Right lobe of liver (tissue), 6 donors: ENCODE results near the gene TGFBR3. TPM values are rescaled to one million over a fixed set of nuclear protein-coding genes. Genes with fewer than 3 reads are reported as not detected.

ENCODE experiments used
- ATAC-seq, 4 donors: fragments of 200-7000 bp; cut with Tn5 transposase; one replicate each; pipeline ENCODE4 v1.9.1; 2020; ENCODE audit warnings: mild to moderate bottlenecking in 4 of 4, moderate library complexity in 4 of 4
- DNase-seq, 3 donors: peaks; one replicate each; pipeline ENCODE4 v3.0.0-alpha.2; 2020
- H3K27ac ChIP-seq, 3 donors: fragments of 200-600 bp; one replicate each; pipeline ENCODE4 v1.8.0; 2022
- H3K27me3 ChIP-seq, 2 donors: fragments of 200-600 bp; one replicate each; pipeline ENCODE4 v1.8.0; 2022
- H3K36me3 ChIP-seq, 4 donors: fragments of 200-600 bp; sonication (generic) in 1 of 4; one replicate each; pipeline versions ENCODE4 v1.5.1 to v1.8.0; 2017 to 2022; ENCODE audit warnings: control low read depth in 1 of 4
- H3K4me1 ChIP-seq, 4 donors: fragments of 200-600 bp; sonication (generic) in 1 of 4; one replicate each; pipeline versions ENCODE4 v1.5.1 to v1.8.0; 2017 to 2022; ENCODE audit warnings: control low read depth in 1 of 4
- H3K4me3 ChIP-seq, 3 donors: fragments of 200-600 bp; one replicate each; pipeline ENCODE4 v1.8.0; 2022
- H3K9me3 ChIP-seq, 4 donors: fragments of 200-600 bp; sonication (generic) in 1 of 4; one replicate each; pipeline versions ENCODE4 v1.5.1 to v1.8.0; 2017 to 2022; ENCODE audit warnings: control low read depth in 1 of 4
- POLR2A ChIP-seq: fragments of 450-650 bp; IDR thresholded peaks from one replicate; pipeline ENCODE4 v1.6.1; 2017; ENCODE audit warnings: antibody characterized with exemption, mild to moderate bottlenecking
- WGBS: methylation state at CpG from one replicate; pipeline ENCODE4 v1.1.6; 2018; ENCODE audit warnings: low coverage, low lambda C conversion rate; ENCODE audit not compliant: insufficient coverage; ENCODE audit errors: missing lambda C conversion rate; 5-methylcytosine and 5-hydroxymethylcytosine counted together
- intact Hi-C, 2 donors: fragments of 100-400 bp; cut with DNase I; formaldehyde crosslinking; loops; one replicate each; pipeline versions ENCODE4 v1.11.2 to v1.14.1; 2022
- total RNA-seq, 6 experiments: library from RNA; depleted of rRNA in 2 of 6; stranded (reverse); fragments of >200 nt in 2 of 6; fragmentation: NEBNext Ultra II Directional in 3 of 6; extraction: Animal tissue kit (Norgen Biotek cat#: 25700) in 3 of 6; gene quantifications; one replicate each; pipeline versions ENCODE4 v1.1.0 to v1.2.4, GENCODE V29; 2016 to 2023
- TF ChIP-seq, protein P1 (sequence below), 4 donors: fragments of 200-600 bp in 3 of 4; fragments of 450-650 bp in 1 of 4; IDR thresholded peaks; one replicate each; pipeline versions ENCODE4 v1.5.1 to v1.8.0; 2016 to 2022; ENCODE audit warnings: antibody characterized with exemption in 4 of 4, mild to moderate bottlenecking in 2 of 4
- donor health status: DM: no; HTN: yes; CAD: no.
- donor health status: DM: no; HTN: no; CAD: no.
- donor health status: DM: no; HTN: no; CAD: no.
- donor health status: DM: no; HTN: yes; CAD: no.
- donor health status: DM: no; HTN: yes; CAD: no.

TGFBR3 gene
- total RNA-seq, 6 experiments from 2014 or later, result 9.0 to 32.3 (median 18.1) TPM

DNA sequence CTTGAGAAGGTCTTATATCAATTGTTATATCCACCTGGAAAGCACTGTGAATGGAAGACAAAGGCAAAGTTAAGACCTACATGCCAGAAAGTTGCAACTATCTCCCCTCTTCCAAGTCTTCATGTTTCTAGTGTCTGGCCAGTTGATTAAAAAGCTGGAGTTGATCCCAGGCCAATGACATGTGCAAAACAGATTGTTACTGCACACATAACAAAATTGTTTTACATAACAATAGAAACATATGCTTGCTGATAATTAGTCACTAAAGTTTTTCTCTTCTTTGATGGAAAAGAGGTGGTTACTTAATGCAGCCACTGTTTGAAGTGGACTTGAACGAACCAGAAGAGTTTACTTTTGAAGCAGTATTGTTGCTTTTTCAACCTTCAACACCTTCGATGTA lies 158.2 kb downstream of the TGFBR3 start:
- Histone ChIP-seq H3K4me1 (peaks cover 0 to 34% (median 8%) of the 10 kb centered on the region in 4 donors), H3K36me3 (peaks cover 0 to 7% (median 2%) of the 10 kb centered on the region in 4 donors), H3K4me3 (no peak overlapping the region), H3K27me3 (no peaks in the 10 kb centered on the region), H3K9me3 (no peaks in the 10 kb centered on the region), H3K27ac (no peak overlapping the region)
- WGBS, result 92% methylated on average over 2 of the region's 2 CpGs
- ATAC-seq (no peak), DNase-seq (no peak)
- TF ChIP-seq, protein P1, sequence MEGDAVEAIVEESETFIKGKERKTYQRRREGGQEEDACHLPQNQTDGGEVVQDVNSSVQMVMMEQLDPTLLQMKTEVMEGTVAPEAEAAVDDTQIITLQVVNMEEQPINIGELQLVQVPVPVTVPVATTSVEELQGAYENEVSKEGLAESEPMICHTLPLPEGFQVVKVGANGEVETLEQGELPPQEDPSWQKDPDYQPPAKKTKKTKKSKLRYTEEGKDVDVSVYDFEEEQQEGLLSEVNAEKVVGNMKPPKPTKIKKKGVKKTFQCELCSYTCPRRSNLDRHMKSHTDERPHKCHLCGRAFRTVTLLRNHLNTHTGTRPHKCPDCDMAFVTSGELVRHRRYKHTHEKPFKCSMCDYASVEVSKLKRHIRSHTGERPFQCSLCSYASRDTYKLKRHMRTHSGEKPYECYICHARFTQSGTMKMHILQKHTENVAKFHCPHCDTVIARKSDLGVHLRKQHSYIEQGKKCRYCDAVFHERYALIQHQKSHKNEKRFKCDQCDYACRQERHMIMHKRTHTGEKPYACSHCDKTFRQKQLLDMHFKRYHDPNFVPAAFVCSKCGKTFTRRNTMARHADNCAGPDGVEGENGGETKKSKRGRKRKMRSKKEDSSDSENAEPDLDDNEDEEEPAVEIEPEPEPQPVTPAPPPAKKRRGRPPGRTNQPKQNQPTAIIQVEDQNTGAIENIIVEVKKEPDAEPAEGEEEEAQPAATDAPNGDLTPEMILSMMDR (IDR thresholded peaks at IDR 0.05), result no peak
- TF ChIP-seq POLR2A, result no peak
- intact Hi-C loops, result no loop called here

DNA sequence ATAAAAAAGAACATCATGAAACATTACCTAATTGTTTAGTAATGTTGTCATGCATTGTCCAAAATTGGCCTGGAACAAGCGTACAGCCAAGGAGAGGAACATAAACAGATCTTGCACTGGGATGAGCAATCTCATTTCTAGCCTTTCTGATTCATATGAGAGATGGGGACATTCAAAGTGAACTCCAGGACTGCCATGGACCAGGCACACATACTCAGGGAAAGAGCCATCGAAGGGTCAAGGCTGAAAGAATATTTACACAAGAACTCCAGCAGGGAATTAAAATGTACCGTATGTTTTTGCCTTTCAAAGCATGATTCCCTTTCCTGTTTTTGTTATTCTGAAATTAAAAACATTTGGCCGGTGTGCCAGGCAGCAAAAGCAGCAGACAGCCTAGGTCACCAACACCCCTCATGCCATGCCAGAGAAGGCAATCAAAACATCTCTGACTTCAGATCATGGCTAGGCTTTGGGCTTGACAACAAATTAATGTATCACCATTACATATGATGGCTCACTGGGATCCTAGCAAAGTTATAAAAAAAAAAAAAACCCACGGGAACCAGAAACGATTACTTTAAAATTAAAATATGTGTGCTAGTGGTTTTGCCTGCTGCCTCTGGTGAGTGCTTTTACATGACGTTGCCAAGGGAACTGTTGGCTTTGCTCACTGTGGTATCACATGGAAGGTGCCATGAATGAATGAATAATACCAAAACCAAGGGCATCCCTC lies 159.8 kb downstream of the TGFBR3 start:
- peaks cover 0 to 23% (median 3%) of the 10 kb centered on the region in 4 donors for H3K4me1 ChIP-seq
- WGBS, result 40% methylated on average over 7 of the region's 7 CpGs
- intact Hi-C loops, result no loop called here
- peak overlapping the region; percentile 31 to 44 (median 32) for H3K27ac ChIP-seq
- H3K9me3 ChIP-seq, result no peaks in the 10 kb centered on the region
- peak; percentile 58 to 85 (median 70) for ATAC-seq
- DNase-seq, result no peak
- peaks cover 0 to 12% (median 2%) of the 10 kb centered on the region in 4 donors for H3K36me3 ChIP-seq
- TF ChIP-seq, protein P1 (IDR thresholded peaks at IDR 0.05), result no peak
- TF ChIP-seq POLR2A, result no peak
- no peak overlapping the region for H3K4me3 ChIP-seq
- H3K27me3 ChIP-seq, result no peaks in the 10 kb centered on the region

DNA sequence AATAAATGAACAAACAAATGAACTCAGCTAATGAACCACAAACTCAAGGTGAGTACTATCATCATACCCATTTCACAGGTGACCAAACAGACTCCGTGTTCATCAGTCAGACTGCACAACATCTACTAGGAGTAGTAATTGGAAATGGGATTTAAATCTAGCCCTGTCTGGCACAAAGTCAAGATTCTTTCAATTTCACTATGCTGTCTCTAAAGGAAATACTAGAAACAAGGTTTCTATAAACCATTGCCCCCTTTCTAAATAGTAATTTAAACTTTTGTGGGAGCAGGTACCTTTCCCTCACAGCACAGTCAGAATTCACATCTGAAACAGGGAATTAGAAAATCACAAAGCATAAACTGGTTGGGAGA lies 160.3 kb downstream of the TGFBR3 start:
- no peaks in the 10 kb centered on the region for H3K27me3 ChIP-seq
- TF ChIP-seq, protein P1 (IDR thresholded peaks at IDR 0.05), result no peak
- no peak for TF ChIP-seq POLR2A
- peak overlapping the region; percentile 6 to 38 (median 31) for H3K27ac ChIP-seq
- WGBS, result 17% methylated on average over 1 of the region's 1 CpG
- no peak for DNase-seq
- H3K4me3 ChIP-seq, result no peak overlapping the region
- H3K36me3 ChIP-seq, result peaks cover 0 to 12% (median 2%) of the 10 kb centered on the region in 4 donors
- intact Hi-C loops, result no loop called here
- H3K4me1 ChIP-seq, result peaks cover 0 to 19% (median 2%) of the 10 kb centered on the region in 4 donors
- no peak for ATAC-seq
- no peaks in the 10 kb centered on the region for H3K9me3 ChIP-seq

DNA sequence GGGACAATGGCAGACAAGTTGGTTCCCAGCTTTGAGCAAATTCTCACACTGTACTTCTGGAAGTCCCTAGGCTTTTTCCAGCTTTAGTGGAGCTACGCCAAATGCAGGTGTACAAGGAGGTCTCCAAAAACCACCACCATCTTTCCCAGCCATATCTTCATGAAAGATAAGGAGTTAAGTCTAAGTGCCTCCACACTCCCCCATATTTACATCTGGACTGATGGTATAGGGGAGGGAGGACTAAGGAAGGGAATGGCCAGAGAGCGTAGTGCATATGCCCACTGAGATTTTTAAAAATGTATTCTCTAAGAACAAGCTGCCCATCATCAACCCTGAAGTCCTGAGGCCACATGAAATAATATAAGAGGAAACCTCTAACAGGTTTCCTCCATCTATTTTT lies 161.3 kb downstream of the TGFBR3 start:
- Histone ChIP-seq H3K36me3 (peaks cover 0 to 12% (median 2%) of the 10 kb centered on the region in 4 donors), H3K27me3 (no peaks in the 10 kb centered on the region), H3K27ac (no peak overlapping the region), H3K4me3 (no peak overlapping the region), H3K4me1 (peaks cover 0 to 15% (median 0%) of the 10 kb centered on the region in 4 donors), H3K9me3 (no peaks in the 10 kb centered on the region)
- intact Hi-C loops, result no loop called here
- DNase-seq (no peak), ATAC-seq (no peak)
- TF ChIP-seq POLR2A, result no peak
- WGBS, result 88% methylated on average over 2 of the region's 2 CpGs

DNA sequence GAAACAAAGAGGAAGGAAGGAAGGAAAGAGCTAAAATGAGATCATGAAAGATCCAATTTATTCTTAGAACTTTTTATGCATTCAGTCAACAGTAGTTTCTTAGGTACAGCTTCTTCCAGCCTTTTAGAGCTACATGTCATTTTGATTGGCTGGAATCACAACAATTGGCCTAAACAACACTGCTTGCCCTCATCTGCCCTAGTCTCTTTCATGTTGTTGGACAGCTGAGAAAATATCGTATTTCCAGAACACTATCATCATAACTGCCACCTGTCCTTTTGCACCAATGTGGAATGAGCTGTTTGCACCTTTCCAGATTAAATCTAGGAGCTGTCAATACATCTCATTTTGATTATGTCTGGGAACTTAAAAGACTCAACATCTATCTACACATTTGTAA lies 161.7 kb downstream of the TGFBR3 start:
- ATAC-seq, result no peak
- Histone ChIP-seq H3K9me3 (no peaks in the 10 kb centered on the region), H3K4me1 (peaks cover 0 to 15% (median 0%) of the 10 kb centered on the region in 4 donors), H3K4me3 (no peak overlapping the region), H3K27me3 (no peaks in the 10 kb centered on the region), H3K36me3 (peaks cover 0 to 12% (median 0%) of the 10 kb centered on the region in 4 donors), H3K27ac (no peak overlapping the region)
- WGBS, result 80% methylated on average over 1 of the region's 1 CpG
- DNase-seq, result no peak
- intact Hi-C loops, result no loop called here
- TF ChIP-seq, protein P1 (IDR thresholded peaks at IDR 0.05), result no peak
- TF ChIP-seq POLR2A, result no peak
